GDM1 (cell line): ENCODE data around the gene LIPA.

ENCODE experiments used
- DNase-seq: peaks from one replicate; lab custom pipeline; 2025; lab: John Stamatoyannopoulos, UW

The LIPA gene

GRCh38 chr10:89240519-89240918 is 11.1 kb downstream of the LIPA start:
- DNase-seq: no peak

- DNase-seq: no peak
These were observed 12.5 kb downstream of the LIPA start for GRCh38 chr10:89238956-89239644.

- DNase-seq: no peak
These were observed 13.7 kb downstream of the LIPA start for GRCh38 chr10:89237849-89238248.

GRCh38 chr10:89236226-89236797 is 15.3 kb downstream of the LIPA start:
- no peak for DNase-seq

GRCh38 chr10:89235073-89235798 is 16.3 kb downstream of the LIPA start:
- DNase-seq: no peak

DNA sequence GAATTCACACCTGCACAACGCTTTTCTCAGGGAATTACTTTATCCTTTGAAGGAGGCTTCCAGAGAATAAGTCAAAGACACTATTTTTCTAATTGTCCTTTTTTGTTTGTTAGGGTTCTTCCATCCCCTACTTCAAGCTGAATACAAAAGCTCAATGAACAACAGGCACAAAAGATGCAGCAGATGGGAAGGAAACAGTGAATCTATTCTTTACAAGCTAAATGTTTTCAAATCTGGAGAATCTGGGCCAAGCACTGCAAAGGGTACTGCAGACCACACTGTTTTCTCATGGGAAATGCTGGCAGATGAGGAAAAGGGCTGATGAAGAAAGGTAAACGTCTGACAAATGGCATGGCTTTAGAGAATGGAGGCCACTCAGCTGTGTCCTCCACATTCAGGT is 18.5 kb downstream of the LIPA start:
- DNase-seq: no peak

GRCh38 chr10:89228962-89229361 is 22.6 kb downstream of the LIPA start:
- DNase-seq: no peak

DNA sequence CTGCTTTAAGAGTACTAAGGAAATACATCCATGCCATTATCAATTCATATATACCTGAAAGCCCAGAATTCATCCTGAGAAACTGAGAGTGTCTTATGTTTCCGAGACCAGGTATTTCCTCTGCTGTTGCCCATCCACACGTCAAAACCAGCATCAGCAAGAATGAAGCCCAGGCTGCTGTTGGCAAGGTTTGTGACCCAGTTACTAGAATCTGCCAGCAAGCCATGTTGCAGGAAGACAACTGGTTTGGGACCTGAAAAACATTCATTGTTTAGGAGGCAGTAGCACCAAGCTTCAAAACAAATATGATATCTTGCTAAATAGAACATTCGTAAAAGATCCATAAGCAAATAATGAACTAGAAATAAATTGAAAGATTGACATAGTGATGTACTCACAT is 23.4 kb downstream of the LIPA start:
- no peak for DNase-seq

GRCh38 chr10:89226891-89227290 is 24.7 kb downstream of the LIPA start:
- DNase-seq: no peak

- no peak for DNase-seq
These were observed 26.7 kb downstream of the LIPA start for GRCh38 chr10:89224739-89225443.

DNA sequence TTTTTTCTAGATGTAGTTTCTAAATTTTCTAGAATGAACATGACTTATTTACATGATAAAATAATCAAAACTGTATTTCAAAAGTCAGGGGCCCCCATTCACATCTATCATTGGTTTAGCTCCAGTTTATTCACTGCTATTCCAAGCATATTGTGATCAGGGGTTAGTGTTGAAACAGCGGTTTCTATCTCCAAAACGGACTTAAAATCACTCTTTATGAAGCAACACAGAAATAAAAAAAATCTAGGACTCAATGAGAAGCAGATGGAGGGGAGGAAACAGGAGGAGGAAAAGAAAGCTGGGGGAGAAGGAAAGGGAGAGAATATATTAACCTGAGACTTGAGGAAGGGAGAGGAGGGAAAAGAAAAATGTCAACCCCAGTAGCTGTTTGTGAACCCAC is 29.7 kb downstream of the LIPA start:
- DNase-seq: no peak

DNA sequence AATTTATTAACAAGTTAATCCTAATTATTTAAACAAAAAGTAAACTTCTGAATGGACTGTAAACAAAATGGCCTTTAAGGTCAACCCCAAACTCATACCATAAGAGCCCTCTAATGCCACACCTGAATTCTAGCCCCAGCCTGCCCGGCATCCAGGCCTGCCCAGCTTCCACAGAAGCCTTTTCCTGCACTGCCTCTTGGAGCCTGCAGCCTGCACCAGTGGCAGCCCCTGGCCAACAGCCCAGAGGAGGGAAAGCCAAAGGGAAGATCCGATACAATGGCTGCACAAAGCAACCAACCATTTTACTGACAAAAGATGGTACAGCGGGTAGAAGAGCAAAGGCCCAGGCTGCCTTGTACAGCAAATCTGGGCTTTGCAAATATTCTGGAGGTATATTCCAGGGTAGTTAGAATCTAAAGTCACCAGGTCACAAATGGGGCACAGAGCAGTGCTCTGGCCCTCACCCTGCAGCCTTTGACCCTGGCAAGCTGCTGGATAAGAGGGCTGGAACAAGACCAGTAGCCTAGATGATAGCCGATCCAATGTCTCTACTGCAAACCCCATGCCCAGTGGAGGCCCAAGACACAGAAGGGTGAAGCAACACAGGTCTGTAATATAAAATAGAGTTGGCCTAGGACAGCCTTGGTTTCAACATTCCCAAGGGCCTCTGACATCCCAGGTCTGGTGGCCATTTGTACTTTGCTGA is 31.9 kb downstream of the LIPA start:
- no peak for DNase-seq

DNA sequence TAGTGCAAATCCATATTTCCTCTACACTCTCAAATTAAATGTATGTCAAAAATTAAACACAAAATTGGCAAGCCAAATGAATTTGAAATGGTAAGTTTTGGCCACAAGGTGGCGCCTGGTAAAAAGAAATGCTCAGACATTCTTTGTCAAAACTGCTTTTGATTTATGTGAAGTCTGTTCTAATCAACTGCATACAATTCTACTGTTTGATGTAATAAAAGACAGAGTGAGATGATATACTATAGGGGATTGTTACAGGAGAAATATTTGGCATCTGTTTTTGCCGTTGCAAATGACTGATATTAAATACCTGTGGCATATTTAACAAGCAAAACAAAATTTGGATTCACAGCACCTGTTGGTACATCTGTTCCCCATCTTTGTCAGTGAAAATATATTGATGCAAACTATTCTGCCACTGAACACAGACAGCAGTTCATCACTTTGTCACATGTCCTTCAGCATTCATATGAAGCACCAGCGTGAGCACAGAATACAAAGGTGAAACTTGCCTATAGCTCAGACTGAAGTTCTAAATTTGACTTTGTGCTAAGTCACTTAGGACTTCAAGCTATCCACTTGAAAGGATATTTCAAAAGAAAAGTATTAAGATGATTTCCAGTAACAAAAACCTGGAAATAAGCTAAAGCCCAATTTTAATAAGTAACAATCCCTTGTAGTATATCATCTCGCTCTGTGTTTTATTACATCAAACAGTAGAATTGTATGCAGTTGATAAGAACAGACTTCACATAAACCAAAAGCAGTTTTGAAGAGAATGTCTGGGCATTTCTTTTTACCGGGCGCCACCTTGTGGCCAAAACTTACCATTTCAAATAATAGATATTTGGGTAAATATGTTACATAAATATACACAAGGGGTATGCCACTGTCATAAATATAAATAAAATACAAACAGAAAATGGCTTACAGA is 34.3 kb downstream of the LIPA start:
- peak; percentile 17 for DNase-seq

GRCh38 chr10:89216056-89216455 is 35.5 kb downstream of the LIPA start:
- DNase-seq: no peak

- no peak for DNase-seq
These were observed 36.1 kb downstream of the LIPA start for GRCh38 chr10:89215511-89215910.

GRCh38 chr10:89214566-89215165 is 36.9 kb downstream of the LIPA start:
- no peak for DNase-seq

DNA sequence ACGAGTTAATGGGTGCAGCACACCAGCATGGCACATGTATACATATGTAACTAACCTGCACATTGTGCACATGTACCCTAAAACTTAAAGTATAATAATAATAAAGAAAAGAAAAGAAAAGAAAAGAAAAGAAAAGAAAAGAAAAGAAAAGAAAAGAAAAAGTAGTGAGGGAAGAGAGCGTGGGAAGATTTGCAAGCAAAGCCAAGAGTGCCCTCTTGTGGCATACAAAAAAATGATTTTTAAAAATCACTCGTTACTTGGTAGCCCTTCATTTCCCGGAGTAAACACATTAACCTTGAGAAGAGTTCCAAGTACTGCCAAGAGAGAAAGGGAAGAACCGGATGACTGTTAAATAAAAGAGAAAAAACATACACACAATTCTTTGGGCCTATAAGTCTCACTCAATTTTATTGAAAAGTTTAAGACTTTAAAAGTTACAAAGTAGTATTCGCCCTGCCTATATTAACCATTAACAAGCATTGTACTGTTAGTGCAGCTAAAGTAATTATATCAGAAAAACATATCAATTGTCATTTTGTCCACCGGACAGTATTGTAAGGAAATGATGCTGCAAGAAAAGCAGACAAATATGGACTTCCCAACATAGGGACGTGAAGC is 38.3 kb downstream of the LIPA start:
- no peak for DNase-seq

DNA sequence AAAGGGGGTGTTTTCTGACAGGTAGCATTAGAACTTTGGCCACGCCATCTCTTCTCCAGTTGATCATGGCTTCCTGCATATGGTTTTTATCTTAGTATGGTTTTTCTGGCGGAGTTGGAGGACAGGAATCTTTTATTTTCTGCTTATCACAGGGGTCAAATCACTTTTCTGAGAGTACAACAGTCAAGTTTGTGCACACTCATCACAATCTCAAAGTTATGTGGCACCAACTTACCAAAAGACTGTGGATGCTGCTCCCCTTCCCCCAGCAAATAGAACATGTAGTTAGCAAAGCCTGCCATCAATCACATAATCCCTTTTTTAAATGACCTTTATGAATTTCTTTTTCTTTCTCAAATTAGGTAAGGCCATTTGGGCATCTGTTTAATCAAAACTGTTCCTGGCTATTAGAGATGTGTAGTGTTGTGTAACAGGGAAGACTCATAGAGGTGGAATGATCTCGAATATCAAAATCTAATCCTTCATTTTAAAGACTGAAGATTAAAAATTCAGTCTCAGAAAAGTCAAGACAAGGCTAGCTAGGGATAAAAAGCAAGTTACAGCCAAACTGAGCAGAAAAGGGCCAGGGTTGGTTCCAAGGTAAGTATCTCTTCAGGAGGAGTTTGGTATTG is 40.7 kb downstream of the LIPA start:
- DNase-seq: no peak

GRCh38 chr10:89209718-89210117 is 41.9 kb downstream of the LIPA start:
- DNase-seq: no peak
